HL-60 (cell line): ENCODE measurements around the gene NRARP.
A peak's percentile ranks its signal among the peaks of the same experiment; 100 is the strongest.

Experiments
- DNase-seq, 2 experiments: peaks; one replicate each; pipeline ENCODE4 v3.0.0-alpha.2; 2010 to 2020; ENCODE audit warnings: low read depth in 1 of 2, low spot score in 1 of 2
- H3K27ac ChIP-seq: fragments of 250-450 bp; sonication (Bioruptor Pico); replicated peaks from 2 replicates; pipeline ENCODE4 v1.5.1; 2020; ENCODE audit warnings: mild to moderate bottlenecking, moderate library complexity
- H3K27me3 ChIP-seq: fragments of 250-450 bp; sonication (Bioruptor Pico); 2 replicates; pipeline ENCODE4 v1.5.1; 2021; ENCODE audit warnings: mild to moderate bottlenecking, moderate library complexity; ENCODE audit not compliant: insufficient read depth, poor library complexity, severe bottlenecking
- H3K4me3 ChIP-seq: replicated peaks from 2 replicates; pipeline ENCODE4 v1.5.1; 2011; ENCODE audit warnings: mild to moderate bottlenecking, control low read depth, low read length; ENCODE audit not compliant: insufficient read depth
- GABPA ChIP-seq: IDR thresholded peaks from 2 replicates; pipeline ENCODE4 v1.6.1; 2012; ENCODE audit warnings: low read depth
- POLR2AphosphoS5 ChIP-seq: IDR thresholded peaks from 2 replicates; pipeline ENCODE4 v1.6.1; 2012; ENCODE audit warnings: low read depth
- SPI1 ChIP-seq: IDR thresholded peaks from 2 replicates; pipeline ENCODE4 v1.6.1; 2012; ENCODE audit warnings: low read depth, mild to moderate bottlenecking, borderline replicate concordance
- TF ChIP-seq, protein P1 (sequence below): IDR thresholded peaks from one replicate; pipeline ENCODE4 v1.5.1; 2011; ENCODE audit warnings: low read length, control low read depth, inconsistent platforms; ENCODE audit not compliant: insufficient read depth
- TF ChIP-seq, protein P2 (sequence below): IDR thresholded peaks from 2 replicates; pipeline ENCODE4 v1.6.1; 2012; ENCODE audit warnings: low read depth; ENCODE audit not compliant: insufficient replicate concordance

The NRARP gene

DNA sequence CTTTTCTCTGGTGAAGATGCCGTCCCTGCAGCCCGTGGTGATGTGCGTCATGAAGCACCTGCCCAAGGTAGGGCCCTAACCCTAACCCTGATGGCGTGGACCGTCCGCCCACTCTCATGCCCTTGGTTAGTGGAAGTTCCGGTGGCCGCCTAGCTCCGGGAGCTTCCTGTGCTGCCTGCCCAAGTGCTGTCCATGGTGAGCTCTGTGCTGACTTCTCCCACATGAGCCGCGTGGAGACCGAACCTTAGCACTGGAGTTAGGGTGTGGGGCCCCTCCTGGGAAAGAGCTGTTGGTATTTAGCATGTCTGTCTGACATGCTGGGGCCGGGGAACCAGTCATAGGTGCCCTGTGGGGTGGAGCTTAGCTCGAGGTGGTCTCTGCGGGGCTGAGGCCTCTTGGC lies 45.7 kb downstream of the NRARP start:
- no peak for TF ChIP-seq POLR2AphosphoS5
- TF ChIP-seq, protein P1, sequence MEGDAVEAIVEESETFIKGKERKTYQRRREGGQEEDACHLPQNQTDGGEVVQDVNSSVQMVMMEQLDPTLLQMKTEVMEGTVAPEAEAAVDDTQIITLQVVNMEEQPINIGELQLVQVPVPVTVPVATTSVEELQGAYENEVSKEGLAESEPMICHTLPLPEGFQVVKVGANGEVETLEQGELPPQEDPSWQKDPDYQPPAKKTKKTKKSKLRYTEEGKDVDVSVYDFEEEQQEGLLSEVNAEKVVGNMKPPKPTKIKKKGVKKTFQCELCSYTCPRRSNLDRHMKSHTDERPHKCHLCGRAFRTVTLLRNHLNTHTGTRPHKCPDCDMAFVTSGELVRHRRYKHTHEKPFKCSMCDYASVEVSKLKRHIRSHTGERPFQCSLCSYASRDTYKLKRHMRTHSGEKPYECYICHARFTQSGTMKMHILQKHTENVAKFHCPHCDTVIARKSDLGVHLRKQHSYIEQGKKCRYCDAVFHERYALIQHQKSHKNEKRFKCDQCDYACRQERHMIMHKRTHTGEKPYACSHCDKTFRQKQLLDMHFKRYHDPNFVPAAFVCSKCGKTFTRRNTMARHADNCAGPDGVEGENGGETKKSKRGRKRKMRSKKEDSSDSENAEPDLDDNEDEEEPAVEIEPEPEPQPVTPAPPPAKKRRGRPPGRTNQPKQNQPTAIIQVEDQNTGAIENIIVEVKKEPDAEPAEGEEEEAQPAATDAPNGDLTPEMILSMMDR = no peak
- TF ChIP-seq, protein P2, sequence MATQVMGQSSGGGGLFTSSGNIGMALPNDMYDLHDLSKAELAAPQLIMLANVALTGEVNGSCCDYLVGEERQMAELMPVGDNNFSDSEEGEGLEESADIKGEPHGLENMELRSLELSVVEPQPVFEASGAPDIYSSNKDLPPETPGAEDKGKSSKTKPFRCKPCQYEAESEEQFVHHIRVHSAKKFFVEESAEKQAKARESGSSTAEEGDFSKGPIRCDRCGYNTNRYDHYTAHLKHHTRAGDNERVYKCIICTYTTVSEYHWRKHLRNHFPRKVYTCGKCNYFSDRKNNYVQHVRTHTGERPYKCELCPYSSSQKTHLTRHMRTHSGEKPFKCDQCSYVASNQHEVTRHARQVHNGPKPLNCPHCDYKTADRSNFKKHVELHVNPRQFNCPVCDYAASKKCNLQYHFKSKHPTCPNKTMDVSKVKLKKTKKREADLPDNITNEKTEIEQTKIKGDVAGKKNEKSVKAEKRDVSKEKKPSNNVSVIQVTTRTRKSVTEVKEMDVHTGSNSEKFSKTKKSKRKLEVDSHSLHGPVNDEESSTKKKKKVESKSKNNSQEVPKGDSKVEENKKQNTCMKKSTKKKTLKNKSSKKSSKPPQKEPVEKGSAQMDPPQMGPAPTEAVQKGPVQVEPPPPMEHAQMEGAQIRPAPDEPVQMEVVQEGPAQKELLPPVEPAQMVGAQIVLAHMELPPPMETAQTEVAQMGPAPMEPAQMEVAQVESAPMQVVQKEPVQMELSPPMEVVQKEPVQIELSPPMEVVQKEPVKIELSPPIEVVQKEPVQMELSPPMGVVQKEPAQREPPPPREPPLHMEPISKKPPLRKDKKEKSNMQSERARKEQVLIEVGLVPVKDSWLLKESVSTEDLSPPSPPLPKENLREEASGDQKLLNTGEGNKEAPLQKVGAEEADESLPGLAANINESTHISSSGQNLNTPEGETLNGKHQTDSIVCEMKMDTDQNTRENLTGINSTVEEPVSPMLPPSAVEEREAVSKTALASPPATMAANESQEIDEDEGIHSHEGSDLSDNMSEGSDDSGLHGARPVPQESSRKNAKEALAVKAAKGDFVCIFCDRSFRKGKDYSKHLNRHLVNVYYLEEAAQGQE = peak; percentile 80
- TF ChIP-seq GABPA = no peak
- no peak for TF ChIP-seq SPI1
- Histone ChIP-seq H3K27me3 (no peaks in the 10 kb centered on the region), H3K27ac (no peak overlapping the region), H3K4me3 (peak overlapping the region; percentile 96)
- no peak for DNase-seq

DNA sequence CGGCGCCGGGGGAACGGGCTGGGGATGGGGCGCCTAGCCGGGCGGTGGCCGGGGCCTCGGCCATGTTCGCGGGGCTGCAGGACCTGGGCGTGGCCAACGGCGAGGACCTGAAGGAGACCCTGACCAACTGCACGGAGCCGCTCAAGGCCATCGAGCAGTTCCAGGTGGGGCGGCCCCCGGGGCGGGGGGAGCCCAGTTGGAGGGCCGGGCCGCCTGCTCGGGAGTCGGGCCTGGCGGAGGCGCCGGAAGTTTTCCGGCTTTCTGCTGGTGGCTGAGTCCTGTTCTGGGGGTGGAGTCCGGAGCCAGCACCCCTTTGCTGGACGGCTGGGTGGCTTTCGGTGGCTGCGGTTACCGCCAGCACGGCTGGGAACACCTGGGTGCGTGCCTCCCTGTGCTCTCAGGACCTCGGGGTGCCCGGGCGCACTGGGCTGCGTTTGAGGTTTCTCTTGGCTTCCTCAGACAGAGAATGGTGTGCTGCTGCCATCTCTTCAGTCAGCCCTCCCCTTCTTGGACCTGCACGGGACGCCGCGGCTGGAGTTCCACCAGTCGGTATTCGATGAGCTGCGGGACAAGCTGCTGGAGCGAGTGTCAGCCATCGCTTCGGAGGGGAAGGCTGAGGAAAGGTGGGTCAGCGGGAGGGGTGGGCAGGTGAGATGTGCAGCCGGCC lies 46.5 kb downstream of the NRARP start:
- Histone ChIP-seq H3K4me3 (peak overlapping the region; percentile 96), H3K27ac (peak overlapping the region; percentile 61), H3K27me3 (no peaks in the 10 kb centered on the region)
- TF ChIP-seq SPI1 = no peak
- no peak for TF ChIP-seq POLR2AphosphoS5
- peak in 1 of 2 experiments; percentile 45 for DNase-seq

DNA sequence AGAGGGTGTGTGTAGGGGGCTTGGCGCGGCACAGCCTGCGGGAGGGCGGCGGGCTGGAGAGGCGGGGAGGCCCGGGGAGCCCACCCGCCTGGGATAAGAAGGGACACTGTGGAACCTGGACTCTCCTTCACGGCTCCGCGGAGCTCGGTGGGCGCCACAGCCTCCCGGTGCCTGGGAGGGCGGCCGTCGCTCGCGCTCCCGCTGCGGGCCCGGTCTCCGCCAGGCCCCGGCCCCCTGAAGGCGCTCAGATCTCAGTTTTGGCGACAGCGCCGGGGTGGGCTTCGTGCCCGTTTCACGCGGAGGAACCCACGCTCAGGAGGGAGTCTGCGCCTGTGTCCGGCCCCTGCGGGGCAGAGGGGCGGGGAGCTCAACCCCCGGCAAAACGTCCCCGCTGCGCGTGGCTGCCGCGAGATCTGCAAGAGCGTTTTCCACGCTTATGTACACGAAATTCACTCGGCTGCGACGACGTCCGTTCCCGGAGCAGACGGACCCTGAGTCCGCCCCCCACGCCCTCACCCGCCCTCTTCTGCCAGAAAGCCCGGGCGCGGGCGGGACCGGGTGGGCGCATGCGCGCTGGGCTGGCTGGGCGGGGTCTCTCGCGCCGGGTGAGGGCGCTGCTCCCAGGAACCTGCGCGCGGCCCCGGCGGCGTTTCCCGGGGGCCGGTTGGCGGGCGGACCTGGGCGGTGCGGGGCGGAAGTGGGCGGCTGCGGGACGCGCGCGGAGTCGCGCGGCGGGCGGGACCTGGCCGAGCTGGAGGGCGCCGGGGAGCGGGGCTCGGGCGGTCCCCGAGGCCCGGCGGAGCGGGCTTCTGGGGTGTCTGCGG lies 47.2 kb downstream of the NRARP start, which contains the start of gene NELFB:
Gene NELFB (plus strand): TSS at position 704 of the 824 bp plus-strand sequence.
- TF ChIP-seq GABPA = peak; percentile 88
- TF ChIP-seq SPI1 = no peak; the same call in 1 of the 2 replicates
- peak; percentile 82 to 90 for DNase-seq
- Histone ChIP-seq H3K4me3 (peak within 1 kb of the TSS; percentile 96), H3K27ac (peak within 1 kb of the TSS; percentile 61), H3K27me3 (no peaks in the 10 kb centered on the region)

DNA sequence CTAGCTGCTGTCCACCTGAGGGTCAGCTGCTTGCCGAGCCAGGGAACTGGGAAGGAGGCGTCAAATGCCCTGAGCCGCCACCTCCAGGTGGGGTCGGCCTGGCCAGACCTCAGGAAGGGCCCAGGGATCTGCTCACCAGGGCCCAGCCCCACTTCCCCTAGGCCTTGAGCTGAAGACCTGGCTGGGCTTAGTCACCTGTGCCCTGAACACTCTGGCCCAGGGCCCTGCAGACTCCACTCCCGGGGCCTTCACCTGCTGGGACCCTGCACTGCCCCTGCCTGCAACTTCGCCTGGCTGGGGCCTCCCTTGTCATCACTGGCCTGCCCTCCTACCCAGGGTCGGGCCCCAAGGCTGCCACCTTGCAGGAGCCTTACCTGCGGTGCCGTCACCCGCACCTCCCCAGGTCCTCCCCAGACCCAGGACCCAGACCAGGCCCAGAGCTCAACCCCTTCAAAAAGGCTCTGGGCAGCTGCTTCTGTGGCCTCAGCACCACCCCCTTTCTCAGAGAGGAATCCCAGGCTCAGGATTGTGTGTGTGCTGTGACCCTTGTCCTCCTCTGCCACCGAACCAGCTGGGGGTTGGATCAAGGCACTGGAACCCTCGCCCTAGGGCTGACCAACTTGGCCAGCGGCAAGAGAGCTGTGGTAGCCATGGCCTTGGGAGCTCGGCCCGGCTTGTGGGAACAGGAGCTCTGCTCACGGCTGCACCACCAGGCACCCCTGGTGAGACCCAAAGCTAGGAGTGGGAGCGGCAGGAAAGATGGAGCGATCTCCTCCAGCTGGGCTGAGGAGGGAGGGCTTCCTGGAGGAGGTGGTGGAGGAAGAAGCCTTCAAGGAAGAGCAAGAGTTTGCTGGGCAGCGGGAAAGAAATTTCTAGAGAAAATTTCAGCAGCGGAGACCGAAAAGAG lies 48.1 kb downstream of the NRARP start:
- Histone ChIP-seq H3K4me3 (peak overlapping the region; percentile 96), H3K27me3 (no peaks in the 10 kb centered on the region), H3K27ac (no peak overlapping the region)

More for the DNA sequence above, 48.1 kb downstream of the NRARP start:
- DNase-seq = no peak
- TF ChIP-seq, protein P2 = no peak
